Hematopoietic multipotent progenitor cell (in vitro differentiated cells): ENCODE results near the gene ADGRF1. TPM values are rescaled to one million over a fixed set of nuclear protein-coding genes. Genes with fewer than 3 reads are reported as not detected.
"Not testable (repeated sequence)": the region's sequence is repeated elsewhere in the genome, so short reads cannot be mapped to it uniquely, and the experiment has no call there.

Source experiments
- DNase-seq, 3 donors: peaks; one replicate each; pipeline ENCODE4 v3.0.0-alpha.2; 2011 to 2015; ENCODE audit warnings: low read depth in 2 of 3, low spot score in 2 of 3
- total RNA-seq: library from RNA; depleted of rRNA; stranded (reverse); fragments of >200 nt; gene quantifications from one replicate; pipeline ENCODE4 v1.2.3, GENCODE V29; 2012

Gene ADGRF1
- total RNA-seq, 1 donor = 0.27 TPM

GRCh38 chr6:47062346-47062745 lies 20.2 kb upstream of the ADGRF1 start:
- no peak for DNase-seq

GRCh38 chr6:47061309-47062300 lies 19.5 kb upstream of the ADGRF1 start:
- no peak for DNase-seq

GRCh38 chr6:47059216-47059885 lies 17.2 kb upstream of the ADGRF1 start:
- no peak for DNase-seq

GRCh38 chr6:47057830-47058540 lies 15.9 kb upstream of the ADGRF1 start:
- no peak for DNase-seq

GRCh38 chr6:47056832-47057231 lies 14.7 kb upstream of the ADGRF1 start:
- no peak for DNase-seq

GRCh38 chr6:47054302-47054701 lies 12.2 kb upstream of the ADGRF1 start:
- not testable (repeated sequence) for DNase-seq

GRCh38 chr6:47048638-47049037 lies 6.5 kb upstream of the ADGRF1 start:
- DNase-seq = no peak

GRCh38 chr6:47047479-47048407 lies 5.6 kb upstream of the ADGRF1 start:
- peak in 2 of 3 donors; percentile 86 to 97 for DNase-seq

- DNase-seq = no peak
These were observed 5.0 kb upstream of the ADGRF1 start for GRCh38 chr6:47047097-47047478.

GRCh38 chr6:47044397-47044796 lies 2.3 kb upstream of the ADGRF1 start:
- peak in 2 of 3 donors; percentile 48 to 50 for DNase-seq

- DNase-seq = peak in 1 of 3 donors; percentile 69
These were observed 1.2 kb upstream of the ADGRF1 start for GRCh38 chr6:47043286-47043685.

- no peak for DNase-seq
These were observed 391 bp downstream of the ADGRF1 start for GRCh38 chr6:47041741-47042140.

GRCh38 chr6:47034926-47035325 lies 7.2 kb downstream of the ADGRF1 start:
- peak in 2 of 3 donors; percentile 35 to 69 for DNase-seq

- DNase-seq = no peak
These were observed 7.7 kb downstream of the ADGRF1 start for GRCh38 chr6:47034421-47034820.

- no peak for DNase-seq
These were observed 9.0 kb downstream of the ADGRF1 start for GRCh38 chr6:47032974-47033765.

- DNase-seq = no peak
These were observed 10.5 kb downstream of the ADGRF1 start for GRCh38 chr6:47031656-47032055.

GRCh38 chr6:47029865-47030561 lies 12.1 kb downstream of the ADGRF1 start:
- DNase-seq = no peak

- DNase-seq = no peak
These were observed 13.2 kb downstream of the ADGRF1 start for GRCh38 chr6:47028835-47029360.
